ENCODE data around the gene PRSS16. TPM values are rescaled to one million over a fixed set of nuclear protein-coding genes. Genes with fewer than 3 reads are reported as not detected.

Gene PRSS16
- total and polyA plus RNA-seq, 2 donors (not counting 3 experiments of a cell fraction or from before 2014, with no cell fraction given) = not detected

DNA sequence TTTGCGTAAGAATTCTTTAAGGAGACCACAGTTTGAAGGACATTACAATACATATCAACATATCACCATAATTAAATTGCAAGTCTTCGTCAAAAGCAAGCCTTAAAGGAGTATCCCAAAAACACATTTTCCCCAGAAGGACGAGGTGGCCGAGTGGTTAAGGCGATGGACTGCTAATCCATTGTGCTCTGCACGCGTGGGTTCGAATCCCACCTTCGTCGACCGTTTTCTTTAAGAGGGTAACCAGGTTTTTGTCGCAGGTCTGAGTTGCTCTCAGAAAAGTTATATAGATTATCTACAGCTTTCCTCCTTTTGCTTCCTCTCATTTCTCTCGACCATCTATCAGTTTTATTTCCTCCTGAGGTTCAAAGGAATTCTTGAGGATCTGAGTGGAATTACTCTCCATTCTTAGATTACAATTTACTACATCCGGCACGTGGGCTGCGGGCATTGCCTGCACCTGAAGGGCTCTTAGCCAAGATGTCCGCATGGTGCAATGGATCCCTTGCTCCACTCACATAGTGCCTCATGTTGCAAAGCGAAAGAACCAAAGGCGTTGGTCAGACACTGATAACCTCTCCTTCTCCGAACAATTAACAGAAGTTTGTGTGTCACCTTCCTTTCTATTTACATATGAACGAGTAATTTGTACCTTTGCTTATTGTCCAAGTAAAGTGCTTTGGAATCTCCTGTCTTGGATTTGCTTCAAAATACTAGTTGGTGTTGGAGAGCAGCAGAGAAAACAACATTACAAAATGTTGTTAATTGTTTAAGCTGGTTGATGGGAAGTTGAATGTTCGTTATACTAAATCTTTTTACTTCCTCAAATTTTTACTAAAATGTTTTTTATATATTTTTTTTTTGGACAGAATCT is 50.6 kb downstream of the PRSS16 start:
- Histone ChIP-seq H4K20me1 (replicated peaks; ENCODE audit: control insufficient read depth, extremely low read depth, insufficient read depth, low read length) (no peaks in the 10 kb centered on the region), H2AFZ (ENCODE audit: low read depth, low read length) (no peak overlapping the region), H3K79me2 (ENCODE audit: control insufficient read depth, insufficient read depth, low read length) (no peaks in the 10 kb centered on the region), H3K4me1 (ENCODE audit: control insufficient read depth, extremely low read depth, insufficient read depth, low read length) (peaks cover 17% of the 10 kb centered on the region), H3K36me3 (ENCODE audit: control insufficient read depth in 2 of 2, extremely low read depth in 1 of 2, insufficient read depth in 2 of 2, low read length in 2 of 2) (no peaks in the 10 kb centered on the region), H3K9me3 (replicated peaks; ENCODE audit: control insufficient read depth, insufficient read depth, low read length) (no peaks in the 10 kb centered on the region), H3K9me1 (replicated peaks; ENCODE audit: control insufficient read depth, extremely low read depth, insufficient read depth, low read length) (no peaks in the 10 kb centered on the region), H3K4me2 (ENCODE audit: insufficient read depth, low read length) (peak overlapping the region; percentile 98), H3K4me3 (replicated peaks in 1 of 3; ENCODE audit: insufficient read depth in 1 of 3, low read depth in 1 of 3, low read length in 3 of 3) (no peak overlapping the region), H3K27ac (ENCODE audit: insufficient read depth, low read depth, low read length) (no peak overlapping the region), H3K27me3 (ENCODE audit: control insufficient read depth in 2 of 2, insufficient read depth in 2 of 2, low read length in 2 of 2) (peaks cover 5 to 11% of the 10 kb centered on the region in 2 experiments), H3K9ac (replicated peaks; ENCODE audit: extremely low read depth, insufficient read depth, low read length) (no peak overlapping the region)
- ChIA-PET POLR2A (no interaction called here), CTCF (interaction anchor here (0.6 to 1.0 kb wide), 2 partner anchors 70 to 151 kb away, joined by 3 read pairs; a partner anchor contains a TSS)
- FAIRE-seq (no peak), DNase-seq (ENCODE audit: low read depth, low spot score) (peak; percentile 37)
- dilution Hi-C loops (cut with MboI; ENCODE audit: extremely low pct_ligation_motif_present, low sequenced_read_pairs) (no loop called here), intact Hi-C loops (cut with micrococcal nuclease) (loop anchor here (5.0 to 10.0 kb wide), 5 partner anchors 111 to 457 kb away; no protein-coding TSS in a partner anchor)
- TF ChIP-seq GATA2 (IDR thresholded peaks at IDR 0.05; ENCODE audit: insufficient read depth, insufficient read length, low read depth, low read length) (no peak), FOS (IDR thresholded peaks at IDR 0.05; ENCODE audit: borderline replicate concordance, insufficient read depth, low read length) (no peak), POLR2A (IDR thresholded peaks at IDR 0.05; ENCODE audit: low read depth, low read length) (no peak), MYC (IDR thresholded peaks at IDR 0.05; ENCODE audit: low read depth, low read length) (no peak), POLR2AphosphoS5 (IDR thresholded peaks at IDR 0.05; ENCODE audit: insufficient read depth, low read depth, low read length) (no peak), JUN (IDR thresholded peaks at IDR 0.05; ENCODE audit: borderline replicate concordance, insufficient read depth, insufficient read length, low read depth) (no peak), EZH2 (IDR thresholded peaks at IDR 0.05; ENCODE audit: borderline replicate concordance, low read depth, low read length, severe bottlenecking) (no peak)
- TF ChIP-seq, protein P1, sequence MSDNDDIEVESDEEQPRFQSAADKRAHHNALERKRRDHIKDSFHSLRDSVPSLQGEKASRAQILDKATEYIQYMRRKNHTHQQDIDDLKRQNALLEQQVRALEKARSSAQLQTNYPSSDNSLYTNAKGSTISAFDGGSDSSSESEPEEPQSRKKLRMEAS (IDR thresholded peaks at IDR 0.05; ENCODE audit: insufficient read depth, insufficient read length) = no peak
- TF ChIP-seq, protein P2, sequence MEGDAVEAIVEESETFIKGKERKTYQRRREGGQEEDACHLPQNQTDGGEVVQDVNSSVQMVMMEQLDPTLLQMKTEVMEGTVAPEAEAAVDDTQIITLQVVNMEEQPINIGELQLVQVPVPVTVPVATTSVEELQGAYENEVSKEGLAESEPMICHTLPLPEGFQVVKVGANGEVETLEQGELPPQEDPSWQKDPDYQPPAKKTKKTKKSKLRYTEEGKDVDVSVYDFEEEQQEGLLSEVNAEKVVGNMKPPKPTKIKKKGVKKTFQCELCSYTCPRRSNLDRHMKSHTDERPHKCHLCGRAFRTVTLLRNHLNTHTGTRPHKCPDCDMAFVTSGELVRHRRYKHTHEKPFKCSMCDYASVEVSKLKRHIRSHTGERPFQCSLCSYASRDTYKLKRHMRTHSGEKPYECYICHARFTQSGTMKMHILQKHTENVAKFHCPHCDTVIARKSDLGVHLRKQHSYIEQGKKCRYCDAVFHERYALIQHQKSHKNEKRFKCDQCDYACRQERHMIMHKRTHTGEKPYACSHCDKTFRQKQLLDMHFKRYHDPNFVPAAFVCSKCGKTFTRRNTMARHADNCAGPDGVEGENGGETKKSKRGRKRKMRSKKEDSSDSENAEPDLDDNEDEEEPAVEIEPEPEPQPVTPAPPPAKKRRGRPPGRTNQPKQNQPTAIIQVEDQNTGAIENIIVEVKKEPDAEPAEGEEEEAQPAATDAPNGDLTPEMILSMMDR (IDR thresholded peaks at IDR 0.05; ENCODE audit: extremely low read depth in 1 of 2, insufficient read depth in 1 of 2, low read depth in 1 of 2, low read length in 2 of 2) = no peak
- BruUV-seq (replicated peaks) = no TSS peak

All from endothelial cell of umbilical vein (primary cell).